ENCODE measurements around the gene FAM25A.

The FAM25A gene

DNA sequence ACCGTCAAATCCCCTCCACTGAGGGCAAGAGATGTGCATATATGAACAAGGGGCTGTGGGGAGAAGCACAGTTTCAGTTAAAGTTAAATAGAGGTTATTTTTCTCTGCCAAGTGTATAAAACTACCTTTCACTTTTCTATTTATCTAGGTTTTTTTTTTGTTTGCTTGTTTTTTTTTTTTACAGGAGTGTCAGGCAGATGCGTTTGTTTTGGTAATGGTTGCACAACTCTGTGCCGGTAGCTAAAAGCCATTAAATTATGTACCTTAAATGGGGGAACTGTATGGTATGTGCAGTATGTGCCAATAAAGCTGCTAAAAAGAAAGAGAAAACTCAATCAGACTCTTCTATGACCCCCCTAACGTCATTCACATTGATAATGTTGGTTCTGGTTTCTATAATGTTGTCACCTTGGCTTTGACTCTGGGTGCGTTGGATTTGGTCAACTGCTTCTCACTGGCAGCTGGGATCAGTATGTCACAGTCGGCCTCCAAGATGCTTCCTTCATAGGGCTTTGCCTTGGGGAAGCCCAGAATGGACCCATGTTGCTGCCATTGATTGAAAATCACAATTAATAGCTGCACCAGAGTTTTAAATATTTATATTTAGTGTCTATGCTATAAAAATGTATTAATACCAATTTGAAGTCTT lies 40.3 kb downstream of the FAM25A start:
- no peak for DNase-seq (ENCODE audit: low read depth in 3 of 3)

DNA sequence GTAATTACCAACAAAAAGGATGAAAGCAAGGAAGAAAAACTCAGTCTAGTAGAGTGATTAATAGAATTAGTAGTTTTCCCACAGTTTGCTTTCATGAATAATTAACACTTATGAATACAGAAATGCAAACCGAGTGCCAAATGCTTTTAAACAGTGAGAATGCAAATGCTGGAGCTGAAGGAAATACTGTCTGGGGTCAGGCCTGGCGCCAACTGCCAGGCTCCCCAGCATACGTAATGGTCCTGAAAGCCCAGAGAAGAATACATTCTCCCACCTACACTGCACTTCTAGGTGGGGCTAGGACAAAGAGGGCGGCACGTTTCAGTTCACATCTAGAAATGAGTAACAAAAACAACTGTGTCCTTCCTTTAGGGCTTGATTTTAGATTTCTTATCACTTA lies 44.6 kb downstream of the FAM25A start:
- no peak for DNase-seq (ENCODE audit: low read depth in 3 of 3)

DNA sequence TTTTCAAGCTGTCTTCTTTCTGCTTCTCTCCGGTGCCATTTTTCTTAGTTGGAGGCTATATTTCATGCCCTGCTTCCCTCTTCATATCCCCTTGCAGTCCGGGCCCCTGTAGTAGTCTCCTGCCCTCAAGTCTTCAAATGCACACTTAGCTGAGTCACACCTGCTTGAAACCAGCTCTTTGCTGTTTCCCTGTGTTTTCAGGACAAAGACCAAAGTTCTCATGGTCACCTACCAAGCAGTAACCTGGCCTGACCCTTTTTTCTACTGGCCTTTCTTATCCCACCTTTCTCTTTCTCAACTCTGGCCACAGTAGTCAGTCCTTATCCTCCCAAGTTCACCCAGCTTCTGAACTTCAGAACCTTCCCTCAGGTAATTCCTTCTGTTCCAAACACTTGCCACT lies 46.1 kb downstream of the FAM25A start:
- no peak for DNase-seq (ENCODE audit: low read depth in 3 of 3)

DNA sequence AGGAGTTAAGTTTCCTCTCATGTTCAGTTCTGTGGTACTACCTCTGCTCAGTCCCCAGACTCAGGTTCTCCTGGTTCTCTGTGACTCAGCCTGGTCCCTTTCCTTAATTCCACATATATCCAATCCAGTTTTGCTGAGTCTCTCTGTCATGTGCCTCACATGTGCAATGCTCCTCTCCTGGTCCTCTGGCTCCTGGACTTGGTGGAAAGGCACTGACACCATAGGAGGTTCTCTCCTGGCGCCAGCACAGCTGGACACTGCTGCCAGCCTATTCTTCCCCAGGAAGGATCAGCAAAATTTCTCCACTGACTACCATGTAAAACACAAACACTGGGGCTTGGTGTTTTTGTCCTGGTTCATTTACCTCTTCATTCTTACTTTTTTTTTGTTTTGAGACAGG lies 46.8 kb downstream of the FAM25A start:
- DNase-seq (ENCODE audit: low read depth in 3 of 3), result no peak

- DNase-seq (ENCODE audit: low read depth in 3 of 3), result no peak
These were observed 48.2 kb downstream of the FAM25A start for GRCh38 chr10:87068281-87068680.

GRCh38 chr10:87072449-87072848 lies 52.4 kb downstream of the FAM25A start:
- DNase-seq (ENCODE audit: low read depth in 3 of 3), result no peak
